GM21381 (cell line): ENCODE measurements around the gene KIAA1549.

Source experiments
- ATAC-seq: cut with Tn5 transposase; IDR thresholded peaks from one replicate; pipeline ENCODE4 v1.9.1; 2021; ENCODE audit warnings: mild to moderate bottlenecking, moderate library complexity; ENCODE audit not compliant: unreplicated experiment

KIAA1549 gene

DNA sequence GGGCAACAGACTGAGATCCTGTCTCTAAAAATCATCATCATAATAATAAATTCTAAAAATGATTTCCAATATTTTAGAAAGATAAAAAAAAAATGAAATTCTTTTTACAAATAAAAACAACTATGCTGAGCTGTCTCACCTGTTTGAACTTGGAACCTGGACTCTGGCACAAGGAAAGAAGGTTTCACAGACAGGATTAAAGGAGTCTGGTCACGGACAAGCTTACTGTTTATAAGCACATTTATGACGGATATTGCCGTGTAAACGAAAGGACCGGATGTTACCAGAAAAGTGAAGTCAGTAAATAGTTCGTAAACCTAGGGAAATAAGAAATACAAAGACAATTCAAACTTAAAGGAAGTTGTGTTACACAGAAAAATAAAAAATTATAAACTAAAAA, 70.2 kb downstream of the KIAA1549 start:
- no peak for ATAC-seq

DNA sequence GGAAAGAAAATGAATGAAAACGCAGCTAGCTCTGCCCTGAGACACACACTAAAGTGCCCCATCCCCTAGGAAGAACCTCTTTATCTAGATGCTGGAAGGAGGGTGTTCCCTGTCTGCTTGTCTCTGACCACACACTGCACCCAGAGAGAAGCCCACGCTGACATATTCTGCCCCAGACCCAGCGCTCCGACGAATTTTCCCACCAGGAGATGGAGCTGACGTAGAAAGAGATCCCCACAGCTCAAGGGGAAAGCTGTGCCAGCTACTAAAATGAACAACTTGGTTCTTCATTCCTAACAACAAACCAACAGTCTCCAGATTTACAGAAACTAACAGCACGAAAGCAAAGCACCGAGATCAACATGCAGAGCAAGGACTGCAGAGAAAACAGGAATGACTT, 73.3 kb downstream of the KIAA1549 start:
- no peak for ATAC-seq

DNA sequence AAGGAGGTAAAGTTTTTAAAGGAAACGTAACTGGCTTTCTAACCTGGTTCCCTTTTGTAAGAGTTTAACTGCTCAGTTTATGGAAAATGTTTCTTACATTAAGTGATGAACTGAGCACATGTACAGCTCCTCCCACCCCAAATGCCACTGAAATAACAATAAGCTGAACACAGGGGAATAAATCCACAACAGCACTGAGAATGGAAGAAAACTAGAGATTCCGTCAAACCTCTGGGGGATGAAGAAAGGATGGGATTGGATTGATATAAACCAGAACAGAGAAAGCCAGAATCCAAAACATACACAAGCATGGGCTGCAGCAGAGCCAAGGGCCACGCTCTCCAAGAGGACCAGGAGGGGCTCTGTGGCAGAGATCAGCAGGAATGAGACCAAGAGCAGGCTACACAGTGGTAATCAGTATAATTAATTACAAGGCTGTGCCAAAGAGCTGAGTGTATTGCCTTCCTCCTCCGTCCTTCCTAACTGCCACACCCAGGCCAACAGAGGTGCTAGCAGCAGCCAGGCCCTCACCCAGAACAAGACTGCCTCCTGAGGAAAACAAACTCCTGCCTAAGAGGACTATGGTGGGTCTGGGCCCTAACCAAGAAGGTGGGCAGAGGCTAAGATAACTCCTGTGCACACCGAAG, 73.9 kb downstream of the KIAA1549 start:
- ATAC-seq = no peak

DNA sequence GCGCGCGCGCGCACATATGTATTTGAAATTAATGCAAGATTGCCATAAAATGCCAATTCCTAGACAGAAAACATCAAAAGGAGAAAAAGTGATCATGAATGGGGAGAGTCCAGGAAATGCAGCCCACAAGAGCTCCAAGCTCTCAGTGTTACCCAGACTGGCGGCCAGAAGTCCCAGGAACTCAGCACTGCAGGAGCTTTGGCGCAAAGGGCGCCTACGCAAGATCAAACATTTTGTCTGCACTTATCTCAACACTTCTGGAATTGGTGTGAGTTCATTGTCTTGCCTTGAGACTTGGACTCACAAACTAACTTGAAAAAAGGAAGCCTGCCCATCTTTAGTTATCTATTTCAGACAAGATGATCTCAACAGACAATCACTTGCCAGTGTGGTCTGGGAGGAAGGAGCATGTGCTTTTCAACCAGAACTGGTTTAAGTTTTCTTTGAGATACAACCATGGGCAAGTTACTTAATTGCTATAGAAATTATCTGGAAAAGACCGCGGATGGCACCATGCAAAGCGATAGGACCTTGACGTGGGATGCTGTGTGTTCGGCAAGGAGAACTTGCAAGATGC, 77.2 kb downstream of the KIAA1549 start:
- no peak for ATAC-seq

DNA sequence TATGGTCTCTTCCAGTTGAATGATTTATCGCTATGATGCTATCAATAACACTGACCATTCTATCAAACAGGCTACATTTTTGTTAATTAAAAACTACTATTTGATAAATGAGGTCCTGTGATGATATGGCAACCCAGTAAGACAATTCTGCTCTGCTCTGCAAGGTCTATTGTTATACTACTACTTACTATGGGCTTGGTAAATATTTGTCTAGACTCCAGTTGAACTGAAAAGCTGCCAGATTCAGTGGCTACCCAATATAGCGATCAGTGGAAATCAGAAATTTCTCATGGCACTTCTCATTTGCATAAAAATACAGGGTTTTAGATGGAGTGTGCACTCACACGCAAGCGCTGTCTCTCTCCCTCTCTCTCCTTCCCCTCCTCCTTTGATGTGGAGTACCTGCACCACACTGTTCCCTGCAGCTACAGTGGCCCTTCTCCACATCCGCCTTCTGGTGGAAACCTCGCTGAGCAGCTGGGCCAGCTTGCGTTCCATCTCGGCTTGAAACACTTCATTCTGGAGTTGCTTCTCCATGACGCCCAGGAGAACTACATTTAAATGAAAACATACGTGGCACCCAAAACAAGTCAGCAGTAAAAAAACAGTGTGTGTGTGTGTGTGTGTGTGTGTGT, 77.9 kb downstream of the KIAA1549 start:
- no peak for ATAC-seq

DNA sequence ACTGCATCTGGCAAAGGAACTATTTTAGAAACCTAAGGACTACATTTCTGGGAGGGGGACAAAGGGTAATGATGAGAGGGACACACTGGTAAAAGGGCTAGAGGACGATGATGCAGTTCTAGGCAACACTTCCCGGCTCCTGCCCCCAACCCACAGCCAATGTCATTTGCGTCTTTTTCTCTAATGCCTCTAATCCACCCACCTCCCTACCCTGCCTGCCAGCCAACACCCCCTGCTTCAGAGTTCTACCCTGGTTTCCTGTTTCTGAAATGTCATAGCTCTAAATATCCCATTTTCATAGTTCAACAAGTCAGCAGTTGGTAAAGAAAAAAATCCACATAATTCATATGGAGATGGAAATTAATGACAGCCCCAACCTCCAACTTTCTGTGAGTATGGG, 79.0 kb downstream of the KIAA1549 start:
- ATAC-seq = no peak

DNA sequence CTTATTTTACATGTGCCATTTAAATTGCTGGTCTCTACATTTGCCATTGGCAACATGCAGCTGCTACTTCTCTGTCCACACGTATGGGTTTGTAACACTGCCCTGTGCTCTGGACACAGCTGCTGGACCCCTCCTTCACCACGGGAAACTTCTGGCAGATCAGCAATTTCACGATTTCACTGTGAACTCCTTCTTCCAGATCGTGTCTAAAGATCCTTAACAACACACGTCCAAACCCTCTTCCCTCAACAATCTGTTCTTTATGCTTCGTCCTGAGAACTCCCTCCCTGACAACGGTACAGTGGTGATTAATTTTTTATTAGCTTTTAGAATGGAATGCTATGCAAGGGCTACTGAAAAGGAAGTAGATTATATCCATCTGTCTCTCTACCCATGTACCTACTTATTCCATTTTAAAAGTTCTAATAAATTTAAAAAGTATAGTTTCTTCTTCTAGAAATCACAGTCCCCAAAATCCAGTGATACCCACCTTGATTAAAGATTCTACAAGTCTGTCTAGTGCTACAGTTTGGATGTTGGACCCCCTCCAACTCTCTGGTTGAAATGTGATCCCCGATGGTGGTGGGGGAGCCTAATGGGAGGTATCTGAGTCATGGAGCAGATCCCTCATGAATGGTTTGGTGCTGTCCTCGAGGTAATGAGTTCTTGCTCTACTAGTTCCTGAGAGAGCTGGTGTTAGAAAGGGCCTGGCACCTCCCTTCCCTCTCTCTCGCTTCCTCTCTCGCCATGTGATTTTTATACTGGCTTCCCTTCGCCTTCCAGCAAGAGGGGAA, 81.0 kb downstream of the KIAA1549 start:
- no peak for ATAC-seq

DNA sequence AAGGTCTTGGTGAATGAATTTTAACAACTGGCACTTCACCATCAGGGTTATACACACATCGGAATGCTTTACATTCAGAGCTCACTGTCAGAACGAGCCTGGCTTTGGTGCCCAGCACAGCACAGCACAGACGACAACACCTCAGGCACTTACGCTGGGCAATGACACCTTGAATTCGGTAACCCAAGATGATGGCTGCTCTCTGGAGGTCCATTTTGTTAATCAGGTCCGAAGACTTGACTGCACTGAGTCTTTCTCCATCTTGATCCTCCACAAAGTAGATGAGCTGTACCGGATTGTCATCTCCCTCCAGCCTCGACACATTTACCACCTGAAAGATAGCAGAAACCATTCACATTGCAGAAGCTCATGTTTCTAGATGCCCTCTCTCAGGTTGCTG, 82.4 kb downstream of the KIAA1549 start:
- no peak for ATAC-seq

DNA sequence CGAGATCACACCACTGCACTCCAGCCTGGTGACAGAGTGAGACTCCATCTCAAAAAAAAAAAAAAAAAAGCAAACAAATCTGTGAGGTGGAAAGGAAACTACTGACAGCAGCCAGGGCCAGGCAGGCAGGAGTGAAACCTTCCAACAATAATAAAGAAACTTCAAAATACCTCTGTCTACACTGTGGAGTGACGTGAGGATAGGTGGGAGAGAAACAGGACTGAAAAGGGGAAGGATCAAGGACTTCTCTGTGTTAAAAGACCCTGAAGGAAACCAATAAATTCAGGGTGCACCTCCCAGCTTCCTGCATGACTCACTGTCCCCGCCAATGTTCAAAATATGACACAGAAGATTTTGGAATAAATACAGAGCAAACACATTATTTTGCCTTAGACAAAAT, 82.9 kb downstream of the KIAA1549 start:
- no peak for ATAC-seq

DNA sequence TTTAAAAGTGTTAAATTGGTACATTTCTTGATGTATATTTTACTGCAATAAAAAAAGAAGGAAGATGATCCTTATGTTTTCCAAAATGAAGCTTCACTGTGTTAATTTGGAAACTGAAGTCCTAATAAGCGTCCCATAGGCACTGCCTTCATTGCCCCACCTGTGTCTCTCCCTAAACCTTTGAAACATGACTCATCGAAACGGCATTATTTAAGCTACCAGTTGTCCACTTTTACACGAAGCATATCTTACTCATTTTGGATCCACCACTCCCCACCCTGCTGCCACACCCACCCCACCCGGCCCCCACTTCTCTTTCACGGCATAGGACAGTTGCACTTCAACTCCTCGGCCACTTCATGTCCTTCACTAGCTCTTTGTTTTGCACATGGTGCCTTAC, 85.5 kb downstream of the KIAA1549 start:
- ATAC-seq = no peak

DNA sequence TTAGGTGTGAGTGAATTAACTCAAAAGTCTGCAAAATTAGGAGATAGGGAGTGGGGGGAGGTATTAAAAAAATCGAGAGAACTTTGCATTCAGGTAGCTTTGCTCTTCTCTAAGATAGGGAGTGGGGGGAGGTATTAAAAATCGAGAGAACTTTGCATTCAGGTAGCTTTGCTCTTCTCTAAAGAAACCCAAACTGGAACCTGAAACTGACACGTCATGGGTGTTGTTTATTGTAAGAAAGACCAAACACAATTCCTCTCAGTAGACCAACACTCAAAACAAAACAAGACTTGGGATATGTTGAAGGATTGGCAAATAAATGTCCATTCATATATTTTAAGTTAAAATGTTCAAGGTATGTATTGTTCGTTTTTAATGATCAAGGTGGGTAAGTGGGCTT, 87.9 kb downstream of the KIAA1549 start:
- no peak for ATAC-seq

DNA sequence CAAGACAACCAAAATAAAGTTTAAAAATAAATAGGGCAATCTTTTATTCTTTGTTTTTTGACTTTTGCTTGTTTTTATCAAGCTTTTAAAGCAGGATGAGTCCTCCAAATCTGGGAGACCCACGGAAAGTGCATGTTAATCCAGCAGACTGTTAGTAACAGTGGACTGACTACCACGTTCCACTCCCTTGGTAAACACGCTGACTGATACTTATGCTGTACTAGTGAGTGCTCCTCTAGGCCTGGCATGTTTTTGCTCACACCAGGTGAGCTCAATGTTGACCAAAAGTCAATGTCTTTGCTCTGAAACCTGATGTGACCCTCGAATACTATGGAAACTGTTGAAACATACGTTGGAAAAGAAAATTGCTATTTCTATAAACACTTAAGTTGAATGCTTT, 88.4 kb downstream of the KIAA1549 start:
- ATAC-seq = no peak

DNA sequence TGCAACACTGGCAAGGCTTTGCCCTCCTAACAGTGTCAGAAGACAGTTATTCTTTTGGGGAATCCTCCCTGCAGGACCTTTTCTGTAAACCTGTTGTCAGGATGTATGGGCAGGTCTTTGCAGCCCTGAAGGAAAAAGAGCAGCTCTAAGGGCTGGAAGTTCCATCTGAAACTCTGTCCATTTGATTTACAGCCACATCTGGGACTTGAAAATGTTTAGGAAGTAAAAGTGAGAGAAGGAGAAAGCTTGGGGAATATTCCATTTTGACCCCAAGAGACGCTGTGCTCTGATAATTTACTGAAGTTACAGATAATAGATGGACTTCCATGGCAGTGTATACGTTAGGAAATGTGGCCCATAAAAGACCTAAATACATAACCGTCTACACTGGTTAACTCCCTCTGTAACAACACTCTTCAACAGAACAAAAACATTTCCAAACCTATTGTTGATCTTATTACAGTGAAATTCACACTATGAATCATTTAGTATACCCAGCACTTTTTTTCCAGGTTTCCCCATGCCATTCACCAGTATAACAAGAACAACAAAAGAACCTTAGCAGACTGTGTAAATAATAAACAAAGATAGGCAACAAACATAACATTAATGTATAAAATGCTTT, 89.1 kb downstream of the KIAA1549 start:
- no peak for ATAC-seq

DNA sequence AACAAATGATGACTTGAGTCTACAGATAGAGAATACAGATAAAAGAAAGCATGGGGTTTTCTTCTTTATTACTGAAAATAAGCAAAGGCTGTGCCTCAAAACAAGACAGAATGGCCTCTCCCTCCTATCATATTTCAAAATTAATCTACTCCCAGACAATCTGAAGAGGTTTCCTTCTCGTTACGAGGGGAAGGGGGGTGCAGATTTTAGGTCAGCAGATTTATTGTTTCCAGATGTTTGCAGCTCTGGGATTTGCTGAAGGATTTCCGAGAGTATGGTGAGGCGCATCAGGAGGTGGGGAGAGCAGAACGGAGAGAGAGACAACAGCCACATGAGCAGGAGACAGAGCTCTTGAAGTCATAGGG, 89.8 kb downstream of the KIAA1549 start:
- no peak for ATAC-seq

DNA sequence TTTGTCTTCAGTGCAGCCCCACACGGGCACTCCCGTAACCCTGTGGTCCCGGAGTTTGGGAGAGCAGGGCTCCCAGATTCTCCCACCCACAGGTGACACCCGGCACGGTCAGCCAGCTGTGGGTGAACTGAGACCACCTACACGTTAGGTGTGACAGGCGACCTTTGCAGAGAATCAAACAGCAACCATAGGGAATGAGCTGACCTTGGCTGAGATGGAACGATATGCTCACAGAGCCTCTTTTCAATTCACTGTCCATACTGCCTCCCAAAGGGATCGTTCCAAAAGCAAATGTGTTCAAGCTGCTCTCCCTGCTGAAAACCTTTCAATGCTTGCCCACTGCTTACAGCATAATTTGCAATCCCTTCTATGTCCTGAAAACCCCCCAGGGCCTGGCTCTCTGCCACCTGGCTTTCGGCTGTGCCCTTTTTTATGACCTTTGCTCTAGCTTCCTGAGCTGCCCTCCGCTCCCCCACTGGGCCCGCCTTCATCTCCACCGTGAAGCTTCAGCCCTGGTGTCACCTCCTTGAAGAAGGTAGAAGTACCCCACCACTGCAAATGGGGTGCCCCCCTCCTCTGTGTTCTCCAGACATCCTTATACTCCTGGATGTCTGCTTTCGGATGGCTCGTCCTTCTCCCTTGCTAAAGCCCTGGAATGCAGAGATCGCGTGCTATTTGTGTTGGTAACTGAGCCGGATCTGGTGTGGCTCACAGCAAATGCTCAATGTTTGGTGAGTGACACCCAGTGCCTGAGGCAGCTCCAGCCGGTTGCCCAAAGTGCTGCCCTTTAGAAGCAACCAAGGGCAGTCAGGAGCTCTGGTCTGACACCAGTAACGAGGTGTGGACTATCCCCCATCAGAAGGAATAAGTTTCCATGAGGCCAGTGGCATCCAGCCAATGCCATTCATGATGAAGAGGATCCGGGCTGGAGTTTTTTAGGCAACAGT, 90.4 kb downstream of the KIAA1549 start:
- no peak for ATAC-seq

DNA sequence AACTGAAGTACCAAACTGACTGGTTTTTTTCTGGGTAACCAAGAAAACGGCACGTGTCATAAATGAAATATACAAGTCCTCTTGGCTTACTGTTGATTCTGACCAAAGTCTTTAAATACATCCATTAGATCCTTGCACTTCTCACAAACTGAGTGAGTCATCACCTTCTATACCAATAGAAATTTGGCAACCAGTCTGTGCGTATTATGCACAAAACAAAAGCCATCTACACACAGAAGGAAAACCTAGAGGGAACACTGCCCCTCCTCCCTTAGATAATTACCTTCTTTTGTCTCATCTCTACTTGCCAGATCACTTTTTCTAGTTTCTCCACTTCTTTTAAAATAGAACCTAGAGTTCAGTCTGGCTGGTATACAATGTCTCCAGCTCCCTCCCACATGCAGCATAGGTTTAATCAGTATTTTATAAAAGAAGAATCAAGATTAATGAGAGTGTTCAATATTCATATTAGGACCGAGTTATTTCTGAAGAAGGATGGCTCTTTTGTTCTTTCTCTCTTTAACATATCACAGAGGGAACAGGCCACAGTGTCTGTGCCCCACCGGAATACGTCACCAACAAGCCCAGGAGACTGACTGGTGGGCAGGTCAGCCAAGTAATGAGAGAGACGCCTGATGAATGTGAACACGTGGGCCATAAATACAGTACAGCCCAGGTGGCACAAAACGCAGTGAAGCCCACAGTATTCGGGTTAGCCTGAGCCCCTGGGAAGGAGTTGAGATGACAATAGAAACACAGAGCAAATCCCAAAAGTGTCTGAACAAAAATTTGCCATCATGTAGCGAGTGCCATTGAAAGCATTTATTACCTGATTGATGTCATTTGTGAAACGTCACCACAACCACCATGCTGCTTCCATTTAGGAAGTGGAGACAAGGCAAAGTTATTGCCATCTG, 91.3 kb downstream of the KIAA1549 start:
- ATAC-seq = no peak

DNA sequence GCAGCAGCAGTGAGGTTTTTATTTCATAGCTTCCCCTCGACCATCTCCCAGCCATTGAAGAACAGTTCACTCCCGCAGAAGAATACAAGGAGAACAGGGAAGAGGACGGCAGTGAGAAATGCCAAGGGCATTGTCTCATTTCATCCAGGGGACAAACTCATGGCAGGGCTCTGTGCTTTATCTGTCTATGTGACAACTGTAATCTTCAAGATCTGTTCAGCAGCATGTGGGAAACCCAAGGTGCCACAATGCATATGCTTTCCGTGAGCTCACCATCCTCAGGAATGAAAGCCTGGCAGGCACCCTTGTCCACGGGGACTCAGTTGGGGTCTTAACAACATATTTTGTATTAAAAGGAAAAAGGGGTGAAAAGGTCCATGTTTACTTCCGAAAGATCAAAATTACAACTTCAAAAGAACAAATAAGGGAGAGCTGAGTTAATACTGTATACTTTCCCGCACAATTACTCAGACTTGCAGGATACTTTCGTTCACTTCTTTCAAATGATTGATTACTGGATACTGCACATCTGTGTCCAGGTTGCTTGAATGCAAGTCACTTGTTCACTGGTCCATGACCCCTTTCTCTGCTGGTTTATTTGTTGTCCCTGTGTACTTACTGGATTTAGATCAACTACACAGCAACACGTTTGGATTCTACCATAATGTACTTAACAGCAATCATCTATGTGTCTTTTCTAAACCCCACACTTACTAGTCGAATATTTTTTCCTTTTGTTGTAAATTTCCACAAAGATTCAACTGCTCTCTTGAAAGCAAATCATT, 93.1 kb downstream of the KIAA1549 start:
- ATAC-seq = no peak

DNA sequence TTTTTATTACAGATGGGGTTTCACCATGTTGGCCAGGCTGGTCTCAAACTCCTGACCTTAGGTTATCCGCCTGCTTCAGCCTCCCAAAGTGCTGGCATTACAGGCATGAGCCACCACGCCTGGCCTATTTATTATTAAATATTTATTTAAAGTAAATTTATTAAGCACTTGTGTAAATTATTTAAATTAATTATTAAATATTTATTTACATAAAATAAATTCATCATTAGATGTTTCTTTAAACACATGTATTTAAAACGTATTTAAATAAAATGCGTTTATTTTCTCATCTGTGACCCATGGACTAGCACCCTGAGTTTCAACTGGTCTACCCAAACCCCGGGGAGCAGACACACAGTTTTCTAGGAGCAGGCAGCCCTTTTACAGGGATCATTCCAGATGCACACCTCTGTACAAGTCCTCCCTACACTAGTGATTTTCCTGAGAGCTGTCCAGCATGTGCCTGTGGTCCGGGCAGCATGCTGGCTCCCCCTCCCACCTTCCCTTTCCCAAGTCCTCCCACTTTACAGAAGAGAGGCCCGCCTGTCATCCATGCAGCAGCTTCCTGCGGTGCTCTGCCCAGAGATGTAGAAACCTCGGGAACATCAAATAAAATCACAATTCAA, 94.0 kb downstream of the KIAA1549 start:
- ATAC-seq = no peak
